ENCODE results near the gene FA2H.
"Not testable (repeated sequence)": the region's sequence is repeated elsewhere in the genome, so short reads cannot be mapped to it uniquely, and the experiment has no call there.

Gene FA2H

DNA sequence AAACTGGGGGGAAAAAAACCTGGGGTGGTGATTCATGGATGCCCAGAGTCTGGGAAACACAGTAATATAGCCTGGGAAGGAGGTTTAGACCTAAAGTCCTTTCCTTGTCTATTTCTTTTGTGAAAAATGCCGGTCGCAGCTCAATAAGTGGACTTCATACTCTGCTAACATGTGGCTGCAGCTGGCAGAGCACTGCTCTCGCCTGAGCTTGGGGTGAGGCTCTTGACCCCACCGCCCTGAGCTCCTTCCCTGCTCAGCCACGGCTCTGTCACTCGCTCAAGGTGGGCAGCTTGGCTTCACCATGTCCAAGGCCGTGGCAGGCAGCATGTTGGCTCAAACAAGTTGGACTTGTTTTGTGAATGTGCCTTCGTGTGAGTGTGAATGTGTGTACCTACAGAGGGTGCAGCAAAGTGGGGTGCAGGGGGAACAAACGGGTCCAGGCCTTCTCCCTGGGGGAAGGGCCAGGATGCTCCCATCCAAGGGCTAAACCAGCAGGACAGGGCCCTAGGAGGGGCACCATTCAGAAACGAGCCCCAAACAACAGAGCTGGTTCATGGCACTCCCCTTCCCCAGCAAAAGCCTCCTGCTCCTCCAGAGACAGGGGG, 4.9 kb downstream of the FA2H start:
- DNase-seq (ENCODE audit: low read depth), result no peak

- DNase-seq (ENCODE audit: low read depth), result no peak
Observed at GRCh38 chr16:74768239-74768638, 6.4 kb downstream of the FA2H start.

- DNase-seq (ENCODE audit: low read depth), result no peak
Observed at GRCh38 chr16:74767749-74768148, 6.9 kb downstream of the FA2H start.

GRCh38 chr16:74766729-74767128, 7.9 kb downstream of the FA2H start:
- no peak for DNase-seq (ENCODE audit: low read depth)

DNA sequence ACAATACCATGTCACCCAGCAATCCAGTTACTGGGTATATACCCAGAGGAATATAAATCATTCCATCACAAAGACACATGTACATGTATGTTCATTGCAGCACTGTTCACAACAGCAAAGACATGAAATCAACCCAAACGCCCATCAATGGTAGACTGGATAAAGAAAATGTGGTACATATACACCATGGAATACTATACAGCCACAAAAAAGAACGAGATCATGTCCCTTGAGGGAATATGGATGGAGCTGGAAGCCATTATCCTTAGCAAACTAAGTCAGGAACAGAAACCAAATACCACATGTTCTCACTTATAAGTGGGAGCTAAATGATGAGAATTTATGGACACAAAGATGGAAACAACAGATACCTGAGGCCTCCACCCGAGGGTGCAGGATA, 10.4 kb downstream of the FA2H start:
- not testable (repeated sequence) for DNase-seq (ENCODE audit: low read depth)

GRCh38 chr16:74761665-74762064, 13.0 kb downstream of the FA2H start:
- DNase-seq (ENCODE audit: low read depth), result no peak

GRCh38 chr16:74760007-74760767, 14.4 kb downstream of the FA2H start:
- DNase-seq (ENCODE audit: low read depth), result no peak

DNA sequence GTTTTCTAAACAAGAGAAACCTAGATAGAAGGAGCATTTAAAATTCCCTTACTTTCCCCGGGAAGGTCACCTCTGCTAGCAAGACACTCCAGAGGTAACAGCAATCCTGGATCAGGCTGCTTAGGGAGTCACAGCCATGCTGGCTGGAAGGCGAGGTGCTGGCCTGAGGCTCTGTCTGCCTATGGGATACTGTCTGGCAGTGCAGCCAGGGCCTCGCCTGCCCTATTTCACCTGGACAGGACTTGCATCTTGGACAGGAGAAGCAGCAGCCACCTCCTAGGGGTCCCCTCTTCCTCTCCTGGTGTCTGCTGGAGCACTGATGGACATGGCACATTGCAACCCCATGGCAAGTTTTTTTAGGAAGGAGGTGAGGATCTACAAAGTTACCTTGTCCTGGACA, 15.1 kb downstream of the FA2H start:
- DNase-seq (ENCODE audit: low read depth), result no peak

DNA sequence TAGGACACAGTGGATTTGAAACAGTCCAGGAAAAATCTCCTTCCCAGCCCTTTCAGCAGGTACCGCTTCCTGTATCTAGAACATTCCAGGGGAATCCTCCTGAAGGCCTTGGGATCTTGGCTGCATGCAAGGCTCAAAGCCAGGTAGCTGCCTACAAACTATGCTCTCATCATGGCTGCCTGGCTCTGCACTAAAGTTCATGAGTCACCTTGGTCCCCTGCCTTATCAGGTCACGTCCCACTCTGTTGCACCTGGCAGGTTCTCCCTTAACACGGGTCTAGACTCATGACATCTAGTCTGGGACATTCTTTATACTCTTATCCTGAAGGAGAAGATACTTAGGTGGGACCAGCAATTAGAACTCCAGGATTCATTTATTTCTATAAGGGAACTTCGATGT, 15.8 kb downstream of the FA2H start:
- no peak for DNase-seq (ENCODE audit: low read depth)

DNA sequence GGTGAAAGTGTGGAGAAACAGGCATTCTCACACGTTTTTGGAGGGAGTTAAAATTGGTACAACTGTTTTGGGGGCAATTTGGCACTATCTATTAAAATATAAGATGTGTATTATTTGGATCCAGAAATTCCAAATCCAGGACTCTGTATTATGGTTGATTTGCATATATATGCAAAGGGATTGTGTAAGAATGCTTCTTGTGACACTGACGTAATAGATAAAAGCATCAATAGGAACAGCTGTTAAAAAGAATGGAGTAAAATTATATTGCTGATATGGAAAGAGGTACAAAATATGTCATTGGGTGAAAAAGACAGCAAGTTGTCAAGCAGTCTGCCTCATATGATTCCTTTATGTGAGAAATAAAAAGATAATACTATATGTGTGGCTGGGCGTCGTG, 17.3 kb downstream of the FA2H start:
- DNase-seq (ENCODE audit: low read depth), result no peak

GRCh38 chr16:74756203-74756602, 18.4 kb downstream of the FA2H start:
- DNase-seq (ENCODE audit: low read depth), result no peak

GRCh38 chr16:74753180-74753579, 21.4 kb downstream of the FA2H start:
- no peak for DNase-seq (ENCODE audit: low read depth)

DNA sequence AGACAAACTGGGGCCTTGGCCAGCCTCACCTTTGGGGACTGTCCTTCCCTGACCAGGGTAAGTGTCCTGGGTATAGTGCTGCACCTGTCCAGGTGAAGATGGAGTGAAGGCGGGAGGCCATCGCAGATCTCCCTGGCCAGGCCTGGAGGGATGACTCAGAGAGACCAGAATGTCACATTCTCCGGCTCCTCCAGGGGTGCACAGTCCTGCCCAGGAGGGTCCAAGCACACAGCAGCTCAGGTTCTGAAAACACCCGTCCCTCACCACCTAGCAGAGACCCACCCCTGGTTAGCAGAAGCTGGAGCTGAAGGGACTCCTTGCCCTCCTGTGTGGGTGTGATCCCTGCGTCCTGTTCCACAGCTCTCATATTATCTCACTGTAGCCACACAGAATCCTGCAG, 21.9 kb downstream of the FA2H start:
- no peak for DNase-seq (ENCODE audit: low read depth)

GRCh38 chr16:74752258-74752657, 22.4 kb downstream of the FA2H start:
- DNase-seq (ENCODE audit: low read depth), result no peak

GRCh38 chr16:74751658-74752057, 23.0 kb downstream of the FA2H start:
- DNase-seq (ENCODE audit: low read depth), result no peak

- DNase-seq (ENCODE audit: low read depth), result no peak
Observed at GRCh38 chr16:74749291-74750055, 25.1 kb downstream of the FA2H start.

GRCh38 chr16:74748616-74749026, 26.0 kb downstream of the FA2H start:
- DNase-seq (ENCODE audit: low read depth), result no peak

DNA sequence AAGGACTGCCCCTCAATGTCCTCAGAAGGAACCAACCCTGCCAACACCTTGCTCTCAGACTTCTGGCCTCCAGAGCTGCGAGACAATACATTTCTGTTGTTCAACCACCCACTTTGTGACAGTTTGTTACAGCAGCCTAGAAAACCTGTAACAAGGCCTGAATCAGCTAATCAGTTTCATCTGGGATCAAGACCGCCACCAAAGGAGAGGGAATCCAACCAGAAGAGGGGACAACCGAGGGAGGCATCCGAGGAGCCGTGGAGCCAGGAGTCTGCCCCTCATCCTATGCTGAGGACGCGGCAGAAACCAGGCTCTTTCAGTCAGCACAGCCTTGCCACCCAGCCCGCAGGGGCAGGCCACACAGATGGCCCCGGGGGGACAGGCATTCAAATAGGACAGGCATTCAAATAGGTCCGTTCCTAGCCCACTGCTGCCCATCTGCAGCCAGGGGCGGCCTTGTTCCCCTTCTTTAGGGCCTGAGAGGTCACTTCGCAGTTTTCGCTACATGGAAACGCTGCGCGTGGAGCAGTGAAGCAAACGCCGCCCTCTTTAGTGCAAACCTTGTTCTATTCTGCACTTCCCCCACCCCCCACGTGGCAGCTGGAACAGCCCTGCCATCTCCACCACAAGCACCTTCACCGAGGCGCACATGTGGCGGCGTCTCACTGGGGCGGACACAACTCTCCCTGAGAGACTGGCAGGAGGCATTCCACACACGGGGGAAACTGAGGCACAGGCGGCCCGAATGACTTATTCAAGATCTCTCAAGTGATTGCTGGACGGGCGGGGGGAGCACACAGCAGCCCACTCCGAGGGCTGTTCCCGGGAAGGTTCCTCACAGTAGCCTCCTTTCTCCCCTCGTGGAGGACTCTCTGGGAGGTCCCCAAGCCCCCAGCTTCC, 26.7 kb downstream of the FA2H start:
- DNase-seq (ENCODE audit: low read depth), result no peak

GRCh38 chr16:74745926-74746325, 28.7 kb downstream of the FA2H start:
- no peak for DNase-seq (ENCODE audit: low read depth)

DNA sequence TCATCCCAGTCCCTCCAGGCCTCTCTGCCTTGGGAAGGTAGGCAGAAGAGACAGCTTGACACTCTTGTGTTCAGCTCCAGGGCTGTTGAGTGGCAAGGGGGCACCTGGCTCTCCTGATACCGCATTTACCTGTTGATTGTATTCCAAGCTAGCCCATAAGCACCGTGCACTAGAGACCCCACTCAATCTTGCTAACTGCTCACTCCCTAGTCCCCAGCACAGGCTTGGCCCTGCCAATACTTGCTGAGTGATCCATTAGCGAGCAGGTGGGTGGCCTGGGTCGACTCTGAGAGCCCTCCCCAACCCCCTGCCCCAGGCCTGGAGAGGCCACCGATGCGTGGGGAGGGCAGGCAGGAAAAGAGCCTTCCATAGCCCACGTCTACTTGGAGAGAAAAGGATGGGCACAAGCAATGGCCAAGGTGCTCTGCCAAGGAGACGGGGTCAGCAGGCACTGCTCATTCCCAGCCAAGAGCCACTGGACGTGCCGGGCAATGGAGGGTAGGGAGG, 29.5 kb downstream of the FA2H start:
- DNase-seq (ENCODE audit: low read depth), result no peak

DNA sequence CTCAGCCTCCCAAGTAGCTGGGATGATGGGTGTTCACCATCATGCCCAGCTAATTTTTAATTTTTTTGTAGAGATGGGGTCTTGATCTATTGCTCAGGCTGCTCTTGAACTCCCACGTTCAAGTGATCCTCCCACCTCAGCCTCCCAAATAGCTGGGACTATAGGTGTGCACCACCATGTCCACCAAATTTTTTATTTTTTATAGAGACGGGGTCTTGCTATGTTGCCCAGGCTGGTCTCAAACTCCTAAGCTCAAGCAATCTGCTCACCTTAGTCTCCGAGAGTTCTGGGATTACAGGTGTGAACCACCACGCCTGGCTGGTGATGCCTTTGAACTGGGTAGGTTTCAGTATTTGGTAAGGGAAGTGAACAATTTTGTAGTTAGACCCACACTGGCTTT, 30.1 kb downstream of the FA2H start:
- no peak for DNase-seq (ENCODE audit: low read depth)

Measured in activated T-cell treated with anti-CD3 and anti-CD28 coated beads for 1 hour (primary cell).